SU-DHL-6 (cell line): Measurements from ENCODE around the gene GALR2.

Experiments used
- H2AFZ ChIP-seq: fragments of 200-600 bp; sonication (generic); 2 replicates; pipeline ENCODE4 v1.6.1; 2014; ENCODE audit warnings: low read depth, mild to moderate bottlenecking, moderate library complexity, mixed read lengths, antibody characterized with exemption, low read length; ENCODE audit not compliant: severe bottlenecking
- H3F3A ChIP-seq: fragments of 200-600 bp; shearing (Covaris generic); 2 replicates; pipeline ENCODE4 v1.6.0; 2016; ENCODE audit warnings: antibody characterized with exemption, mild to moderate bottlenecking; ENCODE audit not compliant: insufficient read depth
- H3K27ac ChIP-seq: fragments of 200-600 bp; sonication (generic); 2 replicates; pipeline ENCODE4 v1.5.1; 2016; ENCODE audit warnings: low read depth, mild to moderate bottlenecking, low read length, moderate library complexity, mixed read lengths
- H3K27me3 ChIP-seq: fragments of 200-600 bp; sonication (generic), shearing (Covaris generic); 2 replicates; pipeline ENCODE4 v1.6.0; 2014; ENCODE audit warnings: mild to moderate bottlenecking, low read length
- H3K36me3 ChIP-seq: fragments of 200-600 bp; sonication (generic); 2 replicates; pipeline ENCODE4 v1.6.1; 2014; ENCODE audit warnings: mild to moderate bottlenecking, low read length, mixed read lengths
- H3K4me2 ChIP-seq: fragments of 300-600, 200-600 bp; shearing (Covaris generic), sonication (generic); 2 replicates; pipeline ENCODE4 v1.6.0; 2014; ENCODE audit warnings: low read length, low read depth, mild to moderate bottlenecking; ENCODE audit not compliant: poor library complexity, severe bottlenecking
- H3K4me3 ChIP-seq: fragments of 200-600 bp; sonication (generic); 2 replicates; pipeline ENCODE4 v1.5.1; 2014; ENCODE audit warnings: antibody characterized with exemption, low read length, mild to moderate bottlenecking, mixed read lengths; ENCODE audit not compliant: insufficient read depth, poor library complexity, severe bottlenecking
- H3K79me2 ChIP-seq: fragments of 200-600 bp; sonication (generic); 2 replicates; pipeline ENCODE4 v1.6.1; 2014; ENCODE audit warnings: mild to moderate bottlenecking, low read length, moderate library complexity; ENCODE audit not compliant: insufficient read depth
- H3K9ac ChIP-seq: fragments of 200-600 bp; sonication (generic); 2 replicates; pipeline ENCODE4 v1.7.0; 2014; ENCODE audit warnings: mild to moderate bottlenecking, low read length
- H3K9me2 ChIP-seq: fragments of 200-600 bp; sonication (generic); replicated peaks from 2 replicates; pipeline ENCODE4 v1.6.1; 2014; ENCODE audit warnings: low read length; ENCODE audit not compliant: insufficient read depth
- H3K9me3 ChIP-seq: fragments of 200-600 bp; sonication (generic); 2 replicates; pipeline ENCODE4 v1.6.1; 2014; ENCODE audit warnings: low read length, mixed read lengths; ENCODE audit not compliant: insufficient read depth
- H4K20me1 ChIP-seq: fragments of 200-600 bp; sonication (generic); 2 replicates; pipeline ENCODE4 v1.6.1; 2014; ENCODE audit warnings: low read depth, mild to moderate bottlenecking, antibody characterized with exemption, low read length, moderate library complexity, mixed read lengths
- CTCF ChIP-seq: fragments of 200-600 bp; sonication (generic); IDR thresholded peaks from one replicate; pipeline ENCODE4 v1.5.1; 2017; ENCODE audit warnings: antibody characterized with exemption, mild to moderate bottlenecking, low read length, moderate library complexity; ENCODE audit not compliant: insufficient read depth, poor library complexity, severe bottlenecking
- EZH2phosphoT487 ChIP-seq: fragments of 200-600 bp; sonication (generic), shearing (Covaris generic); conservative IDR thresholded peaks from 2 replicates; pipeline ENCODE4 v1.6.1; 2018; ENCODE audit warnings: mild to moderate bottlenecking, antibody characterized with exemption, low read length, moderate library complexity, mixed read lengths

Gene GALR2

GRCh38 chr17:76071531-76072147, 2.9 kb upstream of the GALR2 start:
- peaks cover 31% of the 10 kb centered on the region for H3K79me2 ChIP-seq

DNA sequence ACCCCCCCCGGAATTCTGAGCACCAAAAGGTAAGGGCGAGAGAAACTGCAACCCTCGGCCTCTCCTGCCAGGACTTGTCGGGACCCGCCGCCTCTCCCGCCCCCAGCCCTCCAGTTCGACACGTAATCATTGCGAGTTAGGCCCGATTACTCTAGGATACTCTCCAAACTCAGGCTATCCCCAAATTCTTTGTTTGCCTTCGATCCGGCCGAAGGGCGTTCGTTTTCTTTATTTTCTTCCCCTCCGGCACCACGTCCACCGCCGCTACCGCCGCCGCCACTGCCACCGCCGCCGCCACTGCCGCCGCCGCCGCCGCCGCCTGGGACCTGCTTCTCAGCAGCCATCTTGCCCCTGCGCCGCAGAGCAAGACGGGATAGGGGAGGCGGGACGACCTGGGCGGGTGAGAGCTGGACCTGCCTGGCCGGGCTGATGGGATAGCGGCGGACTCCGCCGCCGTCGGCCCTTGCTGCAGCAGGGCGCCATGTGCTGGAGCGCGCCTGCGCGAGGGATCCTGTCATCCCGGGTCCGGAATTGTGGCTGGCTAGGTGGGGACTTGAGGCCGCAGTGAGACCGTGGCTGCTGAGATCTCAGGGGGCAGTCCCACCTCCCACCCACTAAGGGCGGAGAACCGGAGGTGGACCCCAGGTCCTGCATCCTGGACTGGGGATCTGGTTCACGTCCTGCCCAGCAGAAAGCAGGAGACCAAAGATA, 2.3 kb upstream of the GALR2 start, which contains the start of gene SRP68:
TSS of gene SRP68 (minus strand) at position 370 of the 711 bp plus-strand sequence. CDS start at position 344, 26 bp downstream.
- H3F3A ChIP-seq, result peaks cover 12% of the 10 kb centered on the region
- no peaks in the 10 kb centered on the region for H3K36me3 ChIP-seq
- H3K27me3 ChIP-seq, result no peaks in the 10 kb centered on the region
- peak within 1 kb of the TSS; percentile 90 for H3K4me3 ChIP-seq
- no peaks in the 10 kb centered on the region for H3K9me2 ChIP-seq
- no peaks in the 10 kb centered on the region for H3K9me3 ChIP-seq
- H3K9ac ChIP-seq, result peak within 1 kb of the TSS; percentile 93
- peak within 1 kb of the TSS; percentile 97 for H3K4me2 ChIP-seq
- H3K79me2 ChIP-seq, result peaks cover 31% of the 10 kb centered on the region
- no peak for TF ChIP-seq CTCF
- H4K20me1 ChIP-seq, result no peaks in the 10 kb centered on the region
- peak within 1 kb of the TSS; percentile 68 for H3K27ac ChIP-seq
- peak within 1 kb of the TSS; percentile 91 for H2AFZ ChIP-seq

More at GRCh38 chr17:76071531-76072147, 2.9 kb upstream of the GALR2 start:
- peak overlapping the region; percentile 68 for H3K27ac ChIP-seq
- H3K27me3 ChIP-seq, result no peaks in the 10 kb centered on the region
- H3K36me3 ChIP-seq, result no peaks in the 10 kb centered on the region
- no peak for TF ChIP-seq CTCF
- no peak for TF ChIP-seq EZH2phosphoT487
- H4K20me1 ChIP-seq, result no peaks in the 10 kb centered on the region
- H3K9me3 ChIP-seq, result no peaks in the 10 kb centered on the region
- H3F3A ChIP-seq, result peaks cover 12% of the 10 kb centered on the region
- peak overlapping the region; percentile 91 for H2AFZ ChIP-seq
- peak overlapping the region; percentile 93 for H3K9ac ChIP-seq
- H3K9me2 ChIP-seq, result no peaks in the 10 kb centered on the region
- H3K4me3 ChIP-seq, result peak overlapping the region; percentile 90
- peak overlapping the region; percentile 97 for H3K4me2 ChIP-seq

GRCh38 chr17:76075364-76076145, 974 bp downstream of the GALR2 start:
- H3K27me3 ChIP-seq, result no peaks in the 10 kb centered on the region

More at GRCh38 chr17:76075364-76076145, 974 bp downstream of the GALR2 start:
- Histone ChIP-seq H3K9ac (no peak overlapping the region), H3F3A (peaks cover 12% of the 10 kb centered on the region), H4K20me1 (no peaks in the 10 kb centered on the region), H3K36me3 (no peaks in the 10 kb centered on the region), H3K4me2 (no peak overlapping the region), H3K4me3 (no peak overlapping the region), H2AFZ (no peak overlapping the region), H3K9me2 (no peaks in the 10 kb centered on the region), H3K27ac (no peak overlapping the region), H3K79me2 (peaks cover 24% of the 10 kb centered on the region), H3K9me3 (no peaks in the 10 kb centered on the region)
- no peak for TF ChIP-seq EZH2phosphoT487
- TF ChIP-seq CTCF, result no peak
